ENCODE results near the gene PEG3. TPM values are rescaled to one million over a fixed set of nuclear protein-coding genes. Genes with fewer than 3 reads are reported as not detected.

Gene PEG3
- total and polyA plus RNA-seq, 2 of the 4 experiments (the other 2 are of a cell fraction) = not detected

GRCh38 chr19:56837492-56838023 lies 3.0 kb downstream of the PEG3 start:
- in situ Hi-C loops (cut with MboI; ENCODE audit: low sequenced_read_pairs) (no loop called here), dilution Hi-C loops (cut with HindIII; ENCODE audit: low sequenced_read_pairs, unreplicated experiment) (no loop called here), intact Hi-C loops (cut with micrococcal nuclease) (no loop called here)
- Histone ChIP-seq H3K27ac (ENCODE audit: insufficient read depth, low read length) (no peak overlapping the region), H3K23ac (ENCODE audit: low read depth, low read length) (no peak overlapping the region), H3K18ac (ENCODE audit: low read depth, low read length) (no peak overlapping the region), H3K27me3 (ENCODE audit: control insufficient read depth, insufficient read depth, low read length) (no peaks in the 10 kb centered on the region), H2BK15ac (ENCODE audit: low read depth, low read length) (no peak overlapping the region), H3K4me1 (ENCODE audit: control insufficient read depth, insufficient read depth, low read length) (no peaks in the 10 kb centered on the region), H2BK5ac (ENCODE audit: low read depth, low read length, poor library complexity, severe bottlenecking) (no peak overlapping the region), H4K5ac (ENCODE audit: low read depth, low read length) (no peak overlapping the region), H2BK120ac (ENCODE audit: low read depth, low read length) (no peak overlapping the region), H2AK9ac (replicated peaks; ENCODE audit: low read depth, low read length, poor library complexity) (no peak overlapping the region), H3K56ac (ENCODE audit: extremely low read depth, insufficient read depth, low read length) (no peak overlapping the region), H3K4me3 (ENCODE audit: insufficient read depth, low read depth, low read length) (no peak overlapping the region), H4K91ac (ENCODE audit: insufficient read depth, low read depth, low read length) (no peak overlapping the region), H4K20me1 (ENCODE audit: insufficient read depth, low read length) (no peaks in the 10 kb centered on the region), H2BK20ac (ENCODE audit: low read depth, low read length) (no peak overlapping the region), H3K9me1 (ENCODE audit: insufficient read depth, low read length) (no peaks in the 10 kb centered on the region), H3K4me2 (ENCODE audit: low read depth, low read length) (no peak overlapping the region), H3K9me3 (ENCODE audit: control insufficient read depth, insufficient read depth, low read length) (peaks cover 49% of the 10 kb centered on the region), H2AFZ (replicated peaks; ENCODE audit: low read length, poor library complexity) (no peak overlapping the region), H3K4ac (ENCODE audit: low read depth, low read length) (no peak overlapping the region), H2AK5ac (ENCODE audit: low read depth, low read length) (no peak overlapping the region), H3K79me1 (ENCODE audit: low read depth in 1 of 2, low read length in 2 of 2) (no peaks in the 10 kb centered on the region), H4K8ac (ENCODE audit: low read depth in 2 of 2, low read length in 2 of 2) (no peak overlapping the region), H3K14ac (replicated peaks; ENCODE audit: low read depth, low read length) (no peak overlapping the region), H3K9ac (ENCODE audit: low read depth, low read length) (no peak overlapping the region), H3K36me3 (ENCODE audit: control insufficient read depth, insufficient read depth, low read length) (no peaks in the 10 kb centered on the region)
- ATAC-seq (ENCODE audit: low read depth) (no peak), DNase-seq (no peak)
- CTCF ChIA-PET = no interaction called here
- BruUV-seq (replicated peaks) = no TSS peak
- WGBS, 2 experiments (ENCODE audit: extremely low coverage in 2 of 2, insufficient read length in 1 of 2) = 48% methylated on average over 6 of the region's 25 CpGs; no CpG with 5 or more reads in 1 of the 2 experiments
- TF ChIP-seq RFX5 (IDR thresholded peaks at IDR 0.05; ENCODE audit: low read depth, low read length) (no peak), CTCF (conservative IDR thresholded peaks at IDR 0.05; ENCODE audit: low read depth, low read length) (no peak), RCOR1 (IDR thresholded peaks at IDR 0.05; ENCODE audit: insufficient replicate concordance, low read length) (no peak), CHD1 (IDR thresholded peaks at IDR 0.05; ENCODE audit: low read depth, low read length) (no peak), CEBPB (IDR thresholded peaks at IDR 0.05; ENCODE audit: low read depth, low read length) (no peak), ELK1 (IDR thresholded peaks at IDR 0.05; ENCODE audit: borderline replicate concordance, low read depth, low read length) (no peak), MAFK (IDR thresholded peaks at IDR 0.05; ENCODE audit: low read depth, low read length) (no peak)
- POLR2A ChIA-PET (ENCODE audit: unreplicated experiment) = no interaction called here

All from IMR-90 (cell line).